ENCODE measurements around the gene FUZ. TPM values are rescaled to one million over a fixed set of nuclear protein-coding genes. Genes with fewer than 3 reads are reported as not detected.

FUZ gene
- total RNA-seq, 6 experiments from 2014 or later = 9.4 to 14.2 (median 11.7) TPM

DNA sequence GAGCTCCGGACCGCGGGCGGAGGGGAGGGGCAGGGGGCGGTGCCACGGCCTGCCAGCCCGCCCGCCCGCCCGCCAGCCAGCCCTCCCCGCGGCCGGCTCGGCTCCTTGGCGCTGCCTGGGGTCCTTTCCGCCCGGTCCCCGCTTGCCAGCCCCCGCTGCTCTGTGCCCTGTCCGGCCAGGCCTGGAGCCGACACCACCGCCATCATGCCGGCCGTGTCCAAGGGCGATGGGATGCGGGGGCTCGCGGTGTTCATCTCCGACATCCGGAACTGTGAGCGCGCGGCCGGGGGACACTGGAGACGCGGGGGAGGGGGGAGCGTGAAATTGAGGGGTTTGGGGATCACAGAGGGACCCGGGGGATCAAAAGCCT, 46.2 kb downstream of the FUZ start, which contains the start of gene AP2A1:
TSS of gene AP2A1 (plus strand) at position 72 of the 370 bp plus-strand sequence. CDS start at position 205, 133 bp downstream.
- no peaks in the 10 kb centered on the region for H3K9me3 Mint-ChIP-seq
- H3K4me3 Mint-ChIP-seq = peak within 1 kb of the TSS; percentile 95
- peaks cover 34% of the 10 kb centered on the region for H3K4me1 Mint-ChIP-seq (ENCODE audit: low read depth)
- peaks cover 2% of the 10 kb centered on the region; the same call in 1 of the 2 replicates for H3K27me3 Mint-ChIP-seq (ENCODE audit: insufficient read depth)
- H3K36me3 Mint-ChIP-seq (ENCODE audit: low read depth) = peaks cover 15% of the 10 kb centered on the region; the same call in 1 of the 2 replicates
- no peak for DNase-seq
- peak within 1 kb of the TSS; percentile 98 for H3K27ac Mint-ChIP-seq
- TF ChIP-seq, protein P1, sequence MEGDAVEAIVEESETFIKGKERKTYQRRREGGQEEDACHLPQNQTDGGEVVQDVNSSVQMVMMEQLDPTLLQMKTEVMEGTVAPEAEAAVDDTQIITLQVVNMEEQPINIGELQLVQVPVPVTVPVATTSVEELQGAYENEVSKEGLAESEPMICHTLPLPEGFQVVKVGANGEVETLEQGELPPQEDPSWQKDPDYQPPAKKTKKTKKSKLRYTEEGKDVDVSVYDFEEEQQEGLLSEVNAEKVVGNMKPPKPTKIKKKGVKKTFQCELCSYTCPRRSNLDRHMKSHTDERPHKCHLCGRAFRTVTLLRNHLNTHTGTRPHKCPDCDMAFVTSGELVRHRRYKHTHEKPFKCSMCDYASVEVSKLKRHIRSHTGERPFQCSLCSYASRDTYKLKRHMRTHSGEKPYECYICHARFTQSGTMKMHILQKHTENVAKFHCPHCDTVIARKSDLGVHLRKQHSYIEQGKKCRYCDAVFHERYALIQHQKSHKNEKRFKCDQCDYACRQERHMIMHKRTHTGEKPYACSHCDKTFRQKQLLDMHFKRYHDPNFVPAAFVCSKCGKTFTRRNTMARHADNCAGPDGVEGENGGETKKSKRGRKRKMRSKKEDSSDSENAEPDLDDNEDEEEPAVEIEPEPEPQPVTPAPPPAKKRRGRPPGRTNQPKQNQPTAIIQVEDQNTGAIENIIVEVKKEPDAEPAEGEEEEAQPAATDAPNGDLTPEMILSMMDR (IDR thresholded peaks at IDR 0.05) = no peak

DNA sequence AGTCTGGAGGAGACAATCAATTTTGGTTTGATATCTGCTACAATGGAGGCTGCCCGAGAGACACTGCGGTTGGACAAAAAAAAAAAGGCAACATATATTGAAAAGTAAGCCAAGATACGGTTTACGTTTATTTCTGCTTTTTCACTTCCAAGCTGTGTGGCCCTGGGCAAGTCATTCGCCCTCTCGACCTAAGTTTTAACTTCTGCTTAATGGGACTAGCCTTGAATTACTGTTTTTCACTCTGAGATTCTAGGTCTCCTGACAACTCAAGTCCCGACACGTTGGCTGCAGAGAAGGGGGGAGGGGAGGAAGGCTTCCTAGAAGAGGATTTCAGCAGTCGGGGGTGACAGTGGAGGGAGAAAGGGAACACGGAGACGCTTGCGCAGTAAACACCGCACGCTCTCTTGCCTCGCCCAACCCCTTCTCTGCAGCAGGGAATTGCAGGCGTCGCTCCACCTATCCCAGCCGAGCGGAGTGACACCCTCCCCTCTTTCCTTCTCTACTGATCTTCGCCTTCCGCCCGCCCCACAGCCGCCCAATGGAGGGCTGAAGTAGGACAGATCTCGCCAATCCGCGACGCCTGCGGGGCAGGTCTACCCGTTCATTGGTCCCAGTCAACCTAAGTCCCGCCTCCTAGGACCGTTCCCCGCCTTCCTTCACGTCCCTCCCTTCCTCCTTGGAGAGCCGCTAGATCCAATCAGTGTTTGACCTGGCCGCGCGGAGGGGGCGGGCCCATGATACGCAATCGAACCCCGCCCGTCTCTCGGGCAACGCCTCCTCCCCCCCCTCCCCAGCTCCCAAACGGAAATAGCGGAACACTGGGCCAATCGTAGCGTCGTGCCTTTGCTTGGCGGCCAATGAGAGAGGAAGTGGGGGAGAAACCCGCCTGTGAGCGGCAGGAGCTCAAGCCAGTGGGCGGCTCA, 46.8 kb downstream of the FUZ start:
- Mint-ChIP-seq H3K36me3 (ENCODE audit: low read depth) (peaks cover 15% of the 10 kb centered on the region; the same call in 1 of the 2 replicates), H3K27me3 (ENCODE audit: insufficient read depth) (no peaks in the 10 kb centered on the region; the same call in 1 of the 2 replicates), H3K27ac (peak overlapping the region; percentile 98), H3K4me3 (peak overlapping the region; percentile 82), H3K9me3 (no peaks in the 10 kb centered on the region), H3K4me1 (ENCODE audit: low read depth) (peaks cover 34% of the 10 kb centered on the region)
- DNase-seq = peak; percentile 100
- TF ChIP-seq, protein P1 (IDR thresholded peaks at IDR 0.05) = no peak

DNA sequence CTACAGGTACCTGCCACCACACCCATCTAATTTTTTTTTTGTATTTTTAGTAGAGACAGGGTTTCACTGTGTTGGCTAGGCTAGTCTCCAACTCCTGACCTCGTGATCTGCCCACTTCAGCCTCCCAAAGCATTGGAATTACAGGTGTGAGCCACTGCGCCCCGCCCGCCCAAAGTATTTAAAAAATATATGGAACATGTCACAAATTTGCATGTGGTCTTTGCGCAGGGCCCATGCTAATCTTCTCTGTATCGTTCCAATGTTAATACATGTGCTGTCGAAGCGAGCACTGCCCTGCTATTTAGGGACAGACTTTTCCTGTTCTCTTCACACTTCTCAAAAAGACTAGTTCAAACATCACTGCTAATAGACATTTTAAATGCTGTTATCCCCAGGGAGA, 48.8 kb downstream of the FUZ start:
- Mint-ChIP-seq H3K9me3 (no peaks in the 10 kb centered on the region), H3K27ac (no peak overlapping the region), H3K4me1 (ENCODE audit: low read depth) (peaks cover 32% of the 10 kb centered on the region), H3K36me3 (ENCODE audit: low read depth) (peaks cover 11% of the 10 kb centered on the region; the same call in 1 of the 2 replicates), H3K27me3 (ENCODE audit: insufficient read depth) (no peaks in the 10 kb centered on the region), H3K4me3 (no peak overlapping the region)
- no peak for DNase-seq
- TF ChIP-seq, protein P1 (IDR thresholded peaks at IDR 0.05) = no peak

DNA sequence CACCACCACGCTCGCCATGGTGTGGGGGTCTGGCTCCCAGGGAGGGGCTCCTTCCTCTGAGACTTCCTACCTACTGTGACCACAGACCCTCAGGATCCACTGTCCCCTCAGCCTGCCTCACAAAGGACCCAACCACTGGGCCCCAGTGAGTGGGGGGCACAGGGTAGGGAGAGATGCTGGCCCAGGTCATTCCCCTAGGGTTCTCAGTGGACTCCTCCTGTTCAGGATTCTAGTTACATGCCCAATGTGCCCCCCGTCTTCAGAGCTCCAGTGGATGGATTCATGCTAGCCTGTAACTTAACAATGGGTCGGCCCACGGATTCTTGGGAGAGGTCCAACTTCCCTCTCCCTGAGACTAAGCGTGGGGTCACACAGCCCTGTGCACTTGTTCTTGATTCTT, 49.9 kb downstream of the FUZ start, which contains the start of gene TSKS:
TSS of gene TSKS (minus strand) at position 77 of the 400 bp plus-strand sequence. CDS start at position 18, 59 bp downstream.
- Mint-ChIP-seq H3K4me3 (no peak within 1 kb of the TSS), H3K4me1 (ENCODE audit: low read depth) (peaks cover 28% of the 10 kb centered on the region), H3K27ac (no peak within 1 kb of the TSS), H3K27me3 (ENCODE audit: insufficient read depth) (no peaks in the 10 kb centered on the region), H3K9me3 (no peaks in the 10 kb centered on the region), H3K36me3 (ENCODE audit: low read depth) (peaks cover 6% of the 10 kb centered on the region; the same call in 1 of the 2 replicates)
- no peak for DNase-seq
- TF ChIP-seq, protein P1 (IDR thresholded peaks at IDR 0.05) = no peak

DNA sequence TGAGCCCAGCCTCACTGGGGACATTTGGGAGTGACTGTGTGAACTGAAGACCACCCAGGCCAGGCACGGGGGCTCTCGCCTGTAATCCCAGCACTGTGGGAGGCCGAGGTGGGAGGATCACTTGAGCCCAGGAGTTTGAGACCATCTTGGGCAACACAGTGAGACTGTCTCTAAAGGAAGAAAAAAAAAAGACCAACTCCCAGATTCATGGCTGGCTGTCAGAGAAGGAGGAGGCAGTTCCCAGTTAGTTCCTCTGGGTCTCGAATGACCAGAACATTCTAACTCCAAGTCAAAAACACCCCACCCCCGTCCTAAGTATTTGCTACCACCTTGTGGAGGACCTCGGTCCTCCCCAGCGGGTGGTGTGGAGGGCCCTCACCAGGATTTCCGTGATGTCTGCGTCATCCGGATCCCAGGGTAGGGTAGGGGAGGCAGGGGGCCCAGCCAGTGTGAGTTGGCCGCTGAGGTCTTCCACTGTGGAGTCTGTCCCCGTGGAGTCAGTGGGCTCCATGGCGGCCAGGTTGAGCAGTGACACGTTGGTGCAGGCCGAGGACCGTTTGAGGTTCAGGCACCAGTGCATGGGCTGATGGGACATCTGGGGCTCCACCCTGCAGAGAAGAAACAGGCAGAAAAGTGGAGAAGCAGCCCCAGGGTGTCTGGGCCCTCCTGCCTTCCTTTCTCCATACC, 51.3 kb downstream of the FUZ start:
- TF ChIP-seq, protein P1 (IDR thresholded peaks at IDR 0.05) = peak; percentile 28
- no peak overlapping the region for H3K4me3 Mint-ChIP-seq
- no peak overlapping the region for H3K27ac Mint-ChIP-seq
- no peaks in the 10 kb centered on the region for H3K36me3 Mint-ChIP-seq (ENCODE audit: low read depth)
- DNase-seq = no peak
- peaks cover 33% of the 10 kb centered on the region for H3K4me1 Mint-ChIP-seq (ENCODE audit: low read depth)
- H3K27me3 Mint-ChIP-seq (ENCODE audit: insufficient read depth) = no peaks in the 10 kb centered on the region
- H3K9me3 Mint-ChIP-seq = no peaks in the 10 kb centered on the region

Data from HFFc6 (cell line).